Activated CD8-positive, alpha-beta T cell treated with anti-CD3 and anti-CD28 coated beads for 36 hours (primary cell): ENCODE results near the gene SEC63. TPM values are rescaled to one million over a fixed set of nuclear protein-coding genes. Genes with fewer than 3 reads are reported as not detected.

ENCODE experiments used
- ATAC-seq: fragments of 200-7000 bp; cut with Tn5 transposase; one replicate; pipeline ENCODE4 v1.10.0; 2021; ENCODE audit warnings: mild to moderate bottlenecking, moderate library complexity
- CTCF ChIA-PET: fragments of 350-600 bp; sonication (Branson Sonifier 250); formaldehyde crosslinking; loops from one replicate; lab custom pipeline; 2021; ENCODE audit warnings: antibody characterized with exemption; lab: Charles Lee
- POLR2A ChIA-PET: fragments of 350-600 bp; sonication (Branson Sonifier 250); formaldehyde crosslinking; loops from one replicate; lab custom pipeline; 2021; ENCODE audit warnings: antibody characterized with exemption; lab: Charles Lee
- DNase-seq: peaks from one replicate; pipeline ENCODE4 v3.0.0-alpha.2; 2020
- H3K27ac Mint-ChIP-seq: one replicate; pipeline ENCODE4 v1.8.0; 2021; ENCODE audit warnings: mild to moderate bottlenecking, mixed read lengths
- H3K27me3 Mint-ChIP-seq: one replicate; pipeline ENCODE4 v1.8.0; 2021; ENCODE audit warnings: mixed read lengths
- H3K36me3 Mint-ChIP-seq: one replicate; pipeline ENCODE4 v1.8.0; 2021; ENCODE audit warnings: low read depth, mixed read lengths
- H3K4me1 Mint-ChIP-seq: one replicate; pipeline ENCODE4 v1.8.0; 2021; ENCODE audit warnings: low read depth, mixed read lengths
- H3K4me3 Mint-ChIP-seq: one replicate; pipeline ENCODE4 v1.8.0; 2021; ENCODE audit warnings: mild to moderate bottlenecking, moderate library complexity, mixed read lengths
- H3K9me3 Mint-ChIP-seq: one replicate; pipeline ENCODE4 v1.8.0; 2021; ENCODE audit warnings: mixed read lengths
- CTCF ChIP-seq: fragments of 200-600 bp; IDR thresholded peaks from one replicate; pipeline ENCODE4 v1.8.0; 2022; ENCODE audit warnings: antibody characterized with exemption, mild to moderate bottlenecking
- intact Hi-C: fragments of 100-400 bp; cut with micrococcal nuclease; formaldehyde crosslinking; loops from one replicate; pipeline ENCODE4 v1.10.0; 2022
- total RNA-seq, 2 experiments: library from RNA; stranded (reverse); gene quantifications; one replicate each; pipeline ENCODE4 v1.2.3, GENCODE V29; 2021

The SEC63 gene
- total RNA-seq, 2 experiments from 2014 or later, result 89.9 to 90.7 TPM

- no peak for TF ChIP-seq CTCF
- ChIA-PET POLR2A (no interaction called here), CTCF (interaction anchor here (1.0 to 1.3 kb wide), 3 partner anchors 23 to 131 kb away, joined by 3 to 5 read pairs (median 3); no protein-coding TSS in a partner anchor)
- H3K4me1 Mint-ChIP-seq, result peaks cover 21% of the 10 kb centered on the region
- DNase-seq, result no peak
- H3K36me3 Mint-ChIP-seq, result peaks cover 27% of the 10 kb centered on the region
- H3K27me3 Mint-ChIP-seq, result no peaks in the 10 kb centered on the region
- no peak for ATAC-seq
- no peak overlapping the region for H3K4me3 Mint-ChIP-seq
- H3K9me3 Mint-ChIP-seq, result no peaks in the 10 kb centered on the region
- intact Hi-C loops, result no loop called here
- H3K27ac Mint-ChIP-seq, result no peak overlapping the region
Observed at GRCh38 chr6:107871016-107871415, 87.0 kb downstream of the SEC63 start.

GRCh38 chr6:107870381-107870780 lies 87.6 kb downstream of the SEC63 start:
- POLR2A ChIA-PET, result no interaction called here
- no peaks in the 10 kb centered on the region for H3K9me3 Mint-ChIP-seq
- no peak for TF ChIP-seq CTCF
- peak overlapping the region; percentile 56 for H3K27ac Mint-ChIP-seq
- ATAC-seq (peak; percentile 69), DNase-seq (no peak)
- CTCF ChIA-PET, result interaction anchor here (1.0 to 4.8 kb wide), 4 partner anchors 22 to 195 kb away, joined by 3 to 55 read pairs (median 4); no protein-coding TSS in a partner anchor
- peaks cover 25% of the 10 kb centered on the region for H3K36me3 Mint-ChIP-seq
- H3K27me3 Mint-ChIP-seq, result no peaks in the 10 kb centered on the region
- H3K4me1 Mint-ChIP-seq, result peaks cover 21% of the 10 kb centered on the region
- H3K4me3 Mint-ChIP-seq, result no peak overlapping the region
- intact Hi-C loops, result no loop called here

DNA sequence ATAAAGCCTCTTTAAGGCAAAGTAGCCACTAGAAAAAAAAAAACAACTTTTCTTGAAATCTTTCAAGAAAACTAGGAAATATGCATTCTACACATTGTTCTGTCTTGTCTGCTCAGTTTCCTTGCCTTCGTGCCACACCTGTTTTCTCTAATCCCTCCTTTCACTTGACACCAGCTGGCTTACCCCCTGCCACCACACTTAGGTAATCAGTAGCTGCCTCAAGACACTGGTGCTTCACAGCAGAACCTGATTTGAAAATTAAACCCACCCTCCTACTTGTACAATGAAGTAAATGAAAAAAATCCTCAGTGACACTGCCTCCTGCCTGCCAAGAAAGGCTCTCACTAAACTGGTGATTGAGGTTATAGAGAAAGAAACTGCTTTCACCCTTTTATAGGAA lies 88.1 kb downstream of the SEC63 start:
- Mint-ChIP-seq H3K27ac (peak overlapping the region; percentile 80), H3K27me3 (no peaks in the 10 kb centered on the region), H3K4me3 (no peak overlapping the region), H3K4me1 (peaks cover 21% of the 10 kb centered on the region), H3K36me3 (peaks cover 21% of the 10 kb centered on the region), H3K9me3 (no peaks in the 10 kb centered on the region)
- no peak for ATAC-seq
- DNase-seq, result no peak
- no peak for TF ChIP-seq CTCF
- POLR2A ChIA-PET, result no interaction called here
- intact Hi-C loops, result loop anchor here (5.0 kb wide), 1 partner anchor 138 kb away; no protein-coding TSS in a partner anchor
- CTCF ChIA-PET, result interaction anchor here (1.3 to 4.8 kb wide), 2 partner anchors 180 to 194 kb away, joined by 3 to 55 read pairs; no protein-coding TSS in a partner anchor

- peaks cover 18% of the 10 kb centered on the region for H3K36me3 Mint-ChIP-seq
- H3K9me3 Mint-ChIP-seq, result no peaks in the 10 kb centered on the region
- no peak overlapping the region for H3K4me3 Mint-ChIP-seq
- H3K27me3 Mint-ChIP-seq, result no peaks in the 10 kb centered on the region
- no peak for TF ChIP-seq CTCF
- no peak for DNase-seq
- peaks cover 21% of the 10 kb centered on the region for H3K4me1 Mint-ChIP-seq
- ChIA-PET CTCF (interaction anchor here (0.7 to 4.8 kb wide), 9 partner anchors 8 to 194 kb away, joined by 3 to 55 read pairs (median 4); no protein-coding TSS in a partner anchor), POLR2A (interaction anchor here (0.6 kb wide), 1 partner anchor 50 kb away, joined by 3 read pairs; no protein-coding TSS in a partner anchor)
- no peak for ATAC-seq
- intact Hi-C loops, result loop anchor here (5.0 kb wide), 1 partner anchor 137 kb away; no protein-coding TSS in a partner anchor
- no peak overlapping the region for H3K27ac Mint-ChIP-seq
Observed at GRCh38 chr6:107868867-107869611, 89.0 kb downstream of the SEC63 start.

- Mint-ChIP-seq H3K27me3 (no peaks in the 10 kb centered on the region), H3K36me3 (peaks cover 11% of the 10 kb centered on the region), H3K4me3 (no peak overlapping the region), H3K4me1 (peaks cover 21% of the 10 kb centered on the region), H3K9me3 (no peaks in the 10 kb centered on the region), H3K27ac (no peak overlapping the region)
- ATAC-seq, result no peak
- intact Hi-C loops, result loop anchor here (1.0 to 5.0 kb wide), 2 partner anchors 135 to 192 kb away; no protein-coding TSS in a partner anchor
- peak; percentile 9 for TF ChIP-seq CTCF
- no peak for DNase-seq
- ChIA-PET CTCF (interaction anchor here (0.5 to 4.8 kb wide), 55 partner anchors 9 to 688 kb away, joined by 3 to 55 read pairs (median 4); no protein-coding TSS in a partner anchor), POLR2A (interaction anchor here (0.6 kb wide), 1 partner anchor 373 kb away, joined by 3 read pairs; no protein-coding TSS in a partner anchor)
Observed at GRCh38 chr6:107867302-107867615, 90.7 kb downstream of the SEC63 start.
